ENCODE measurements around the gene BCHE. TPM values are rescaled to one million over a fixed set of nuclear protein-coding genes. Genes with fewer than 3 reads are reported as not detected.

The BCHE gene
- total RNA-seq (ENCODE audit: low replicate concordance): 0.08 and 0.47 TPM in 2 replicates

DNA sequence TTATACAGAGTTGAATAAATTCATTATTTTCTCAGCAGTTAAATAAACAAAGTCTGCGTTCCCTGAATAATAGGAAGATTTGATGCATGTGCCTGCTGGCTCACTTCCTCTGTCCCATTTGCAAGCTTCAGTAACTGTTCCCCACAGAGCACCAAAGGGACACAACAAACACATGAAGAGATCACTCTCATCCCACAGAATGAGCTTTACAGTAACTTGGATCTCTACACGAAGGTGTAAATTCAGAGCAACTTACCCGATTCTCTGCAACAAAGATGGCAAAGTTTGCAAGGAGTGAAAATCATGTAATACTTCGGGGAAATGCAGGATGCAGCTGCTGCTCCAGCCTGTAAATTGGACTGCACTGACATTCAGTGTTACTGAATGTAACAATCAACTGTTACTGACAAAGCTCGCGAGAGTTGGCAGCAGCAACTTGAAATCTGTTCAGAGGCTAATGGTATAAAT lies at the start of gene BCHE:
Gene BCHE (minus strand): TSS at position 366 of the 468 bp plus-strand sequence. CDS start 6,390 bp downstream, outside the sequence.

Measured in smooth muscle cell of the coronary artery (primary cell).